Activated CD4-positive, alpha-beta memory T cell treated with anti-CD3 and anti-CD28 coated beads, Interleukin-2, amount 10 ng/mL, durations not matched to agents 7 days and 5 days (primary cell): Measurements from ENCODE around the gene MOV10L1. TPM values are rescaled to one million over a fixed set of nuclear protein-coding genes. Genes with fewer than 3 reads are reported as not detected.
"Not testable (repeated sequence)": the region's sequence is repeated elsewhere in the genome, so short reads cannot be mapped to it uniquely, and the experiment has no call there.

Experiments
- CTCF ChIA-PET: fragments of 350-600 bp; sonication (Branson Sonifier 250); formaldehyde crosslinking; loops from one replicate; lab custom pipeline; 2021; ENCODE audit warnings: antibody characterized with exemption, inconsistent platforms; lab: Charles Lee
- POLR2A ChIA-PET: fragments of 350-600 bp; sonication (Branson Sonifier 250); formaldehyde crosslinking; loops from one replicate; lab custom pipeline; 2021; ENCODE audit warnings: antibody characterized with exemption; lab: Charles Lee
- DNase-seq: peaks from one replicate; pipeline ENCODE4 v3.0.0-alpha.2; 2020
- H3K27ac Mint-ChIP-seq: one replicate; pipeline ENCODE4 v1.8.0; 2021; ENCODE audit warnings: mild to moderate bottlenecking, mixed read lengths
- H3K27me3 Mint-ChIP-seq: one replicate; pipeline ENCODE4 v1.8.0; 2021; ENCODE audit warnings: mixed read lengths
- H3K36me3 Mint-ChIP-seq: one replicate; pipeline ENCODE4 v1.8.0; 2021; ENCODE audit warnings: low read depth, mixed read lengths
- H3K4me1 Mint-ChIP-seq: one replicate; pipeline ENCODE4 v1.8.0; 2021; ENCODE audit warnings: mixed read lengths
- H3K4me3 Mint-ChIP-seq: one replicate; pipeline ENCODE4 v1.8.0; 2021; ENCODE audit warnings: mild to moderate bottlenecking, mixed read lengths
- H3K9me3 Mint-ChIP-seq: one replicate; pipeline ENCODE4 v1.8.0; 2021; ENCODE audit warnings: mixed read lengths
- total RNA-seq, 2 experiments: library from RNA; stranded (reverse); gene quantifications; one replicate each; pipeline ENCODE4 v1.2.3, GENCODE V29; 2021

The MOV10L1 gene
- total RNA-seq, 2 experiments from 2014 or later, result not detected

DNA sequence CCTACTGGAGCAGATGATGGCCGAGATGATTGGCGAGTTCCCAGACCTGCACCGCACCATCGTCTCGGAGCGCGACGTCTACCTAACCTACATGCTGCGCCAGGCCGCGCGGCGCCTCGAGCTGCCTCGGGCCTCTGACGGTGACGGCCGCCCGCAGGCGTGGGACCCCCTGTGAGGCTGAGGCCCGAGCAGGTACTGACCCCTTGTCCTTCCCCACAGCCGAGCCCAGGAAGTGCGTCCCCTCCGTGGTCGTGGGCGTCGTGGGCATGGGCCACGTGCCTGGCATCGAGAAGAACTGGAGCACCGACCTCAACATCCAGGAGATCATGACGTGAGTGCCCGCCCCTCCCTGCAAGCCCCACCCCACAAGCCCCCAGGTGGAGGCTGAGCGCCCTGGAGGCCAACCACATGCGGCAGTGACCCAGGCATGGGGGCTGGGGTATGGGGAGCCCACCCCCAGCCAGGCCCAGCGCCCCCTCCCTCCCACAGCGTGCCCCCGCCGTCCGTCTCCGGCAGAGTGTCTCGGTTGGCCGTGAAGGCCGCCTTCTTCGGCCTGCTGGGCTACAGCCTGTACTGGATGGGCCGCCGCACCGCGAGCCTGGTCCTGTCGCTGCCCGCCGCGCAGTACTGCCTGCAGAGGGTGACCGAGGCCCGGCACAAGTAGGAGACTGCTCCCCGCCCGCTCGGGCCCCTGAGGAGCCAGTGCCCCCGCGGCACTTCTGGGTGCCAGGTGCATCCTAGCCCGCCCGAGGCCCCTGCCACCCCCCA lies 108.2 kb downstream of the MOV10L1 start:
- peaks cover 19% of the 10 kb centered on the region for H3K36me3 Mint-ChIP-seq
- H3K27me3 Mint-ChIP-seq, result no peaks in the 10 kb centered on the region
- H3K9me3 Mint-ChIP-seq, result no peaks in the 10 kb centered on the region
- POLR2A ChIA-PET, result interaction anchor here (2.5 kb wide), 1 partner anchor 7 kb away, joined by 18 read pairs; no protein-coding TSS in a partner anchor
- peaks cover 20% of the 10 kb centered on the region for H3K4me1 Mint-ChIP-seq
- DNase-seq, result no peak
- no peak overlapping the region for H3K27ac Mint-ChIP-seq
- H3K4me3 Mint-ChIP-seq, result no peak overlapping the region
- CTCF ChIA-PET, result no interaction called here

DNA sequence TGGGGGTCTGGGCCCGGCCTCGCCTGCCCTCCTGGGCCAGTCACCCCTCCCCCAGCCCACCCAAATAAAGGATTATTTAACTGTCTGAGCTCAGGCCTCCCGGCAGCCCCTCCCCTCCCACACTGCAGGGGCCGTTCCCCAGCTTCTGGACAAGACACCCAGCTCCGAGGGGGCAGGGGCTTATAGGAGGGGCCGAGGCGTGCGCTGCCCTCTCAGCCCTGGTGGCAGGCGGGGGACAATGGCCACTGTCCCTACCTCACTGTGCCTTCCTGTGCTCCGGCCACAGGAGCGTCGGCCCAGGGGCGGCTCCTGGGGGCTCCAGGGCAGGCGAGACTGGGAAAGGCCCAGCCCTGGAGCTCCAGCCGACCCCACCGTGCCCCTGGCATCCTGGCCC lies 108.8 kb downstream of the MOV10L1 start:
- Mint-ChIP-seq H3K9me3 (no peaks in the 10 kb centered on the region), H3K27me3 (no peaks in the 10 kb centered on the region), H3K4me1 (peaks cover 24% of the 10 kb centered on the region), H3K4me3 (no peak overlapping the region), H3K27ac (no peak overlapping the region), H3K36me3 (peaks cover 24% of the 10 kb centered on the region)
- ChIA-PET POLR2A (interaction anchor here (2.5 kb wide), 1 partner anchor 8 kb away, joined by 18 read pairs; no protein-coding TSS in a partner anchor), CTCF (no interaction called here)
- no peak for DNase-seq

DNA sequence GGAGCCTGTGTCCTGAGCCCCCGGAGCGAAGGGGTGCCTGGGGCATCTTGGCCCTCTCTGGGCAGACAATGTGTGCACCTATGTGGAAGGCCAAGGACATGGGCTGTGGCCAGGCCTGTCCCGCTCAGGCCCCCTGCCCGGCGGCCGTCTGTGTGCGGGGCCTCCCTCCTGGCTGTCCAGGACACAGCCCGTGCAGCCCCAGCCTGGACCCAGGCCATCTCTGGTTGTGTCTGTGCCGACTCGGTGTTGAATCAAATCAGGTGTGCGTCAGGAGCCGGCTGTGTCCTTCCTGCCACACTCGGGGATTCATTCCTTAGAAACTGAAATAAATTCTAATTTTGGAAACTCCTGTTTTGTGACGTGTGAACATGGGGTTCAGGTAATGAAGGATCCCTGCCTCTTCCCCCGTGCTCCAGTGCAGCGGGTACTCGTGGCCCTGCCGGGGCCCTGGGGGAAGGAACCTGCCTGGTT lies 109.5 kb downstream of the MOV10L1 start:
- H3K4me1 Mint-ChIP-seq, result peaks cover 26% of the 10 kb centered on the region
- no peaks in the 10 kb centered on the region for H3K9me3 Mint-ChIP-seq
- peaks cover 27% of the 10 kb centered on the region for H3K36me3 Mint-ChIP-seq
- peak overlapping the region; percentile 40 for H3K27ac Mint-ChIP-seq
- no peaks in the 10 kb centered on the region for H3K27me3 Mint-ChIP-seq
- ChIA-PET POLR2A (interaction anchor here (2.5 kb wide), 1 partner anchor 9 kb away, joined by 18 read pairs; no protein-coding TSS in a partner anchor), CTCF (no interaction called here)
- no peak for DNase-seq
- H3K4me3 Mint-ChIP-seq, result peak overlapping the region; percentile 62

DNA sequence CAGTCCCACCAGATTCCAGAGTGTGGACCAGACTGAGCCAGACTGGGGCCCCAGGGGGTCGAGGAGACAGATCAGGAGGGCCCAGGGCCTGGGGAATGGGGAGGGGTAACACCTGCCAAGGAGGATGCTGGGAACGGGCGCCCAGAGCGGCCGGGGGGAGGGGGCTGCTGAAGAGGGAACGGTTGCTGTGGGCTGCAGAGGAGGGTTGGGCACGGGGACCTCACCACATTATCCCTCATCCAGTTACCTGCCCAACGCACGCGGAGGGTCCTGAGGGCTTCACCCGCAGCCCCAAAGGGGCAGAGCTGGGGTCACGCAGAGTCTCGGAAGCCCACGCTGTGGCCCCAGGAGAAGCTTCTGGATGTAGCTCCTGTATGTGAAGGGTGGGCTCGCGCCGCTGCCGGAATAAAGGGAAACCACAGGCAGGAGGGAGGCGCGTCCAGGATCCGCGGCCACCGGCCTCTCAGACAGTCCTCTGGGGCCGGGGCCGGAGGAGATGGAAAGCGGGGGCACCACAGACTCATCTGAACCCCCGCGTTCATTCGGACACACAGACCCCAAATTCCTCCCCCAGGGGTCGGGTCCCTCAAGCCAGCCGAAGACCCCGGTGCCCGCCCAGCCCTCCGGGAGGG lies 110.1 kb downstream of the MOV10L1 start:
- ChIA-PET CTCF (no interaction called here), POLR2A (interaction anchor here (2.5 kb wide), 1 partner anchor 9 kb away, joined by 18 read pairs; no protein-coding TSS in a partner anchor)
- Mint-ChIP-seq H3K27ac (peak overlapping the region; percentile 40), H3K4me1 (peaks cover 25% of the 10 kb centered on the region), H3K9me3 (no peaks in the 10 kb centered on the region), H3K27me3 (no peaks in the 10 kb centered on the region), H3K36me3 (peaks cover 25% of the 10 kb centered on the region), H3K4me3 (peak overlapping the region; percentile 62)
- DNase-seq, result peak; percentile 32

DNA sequence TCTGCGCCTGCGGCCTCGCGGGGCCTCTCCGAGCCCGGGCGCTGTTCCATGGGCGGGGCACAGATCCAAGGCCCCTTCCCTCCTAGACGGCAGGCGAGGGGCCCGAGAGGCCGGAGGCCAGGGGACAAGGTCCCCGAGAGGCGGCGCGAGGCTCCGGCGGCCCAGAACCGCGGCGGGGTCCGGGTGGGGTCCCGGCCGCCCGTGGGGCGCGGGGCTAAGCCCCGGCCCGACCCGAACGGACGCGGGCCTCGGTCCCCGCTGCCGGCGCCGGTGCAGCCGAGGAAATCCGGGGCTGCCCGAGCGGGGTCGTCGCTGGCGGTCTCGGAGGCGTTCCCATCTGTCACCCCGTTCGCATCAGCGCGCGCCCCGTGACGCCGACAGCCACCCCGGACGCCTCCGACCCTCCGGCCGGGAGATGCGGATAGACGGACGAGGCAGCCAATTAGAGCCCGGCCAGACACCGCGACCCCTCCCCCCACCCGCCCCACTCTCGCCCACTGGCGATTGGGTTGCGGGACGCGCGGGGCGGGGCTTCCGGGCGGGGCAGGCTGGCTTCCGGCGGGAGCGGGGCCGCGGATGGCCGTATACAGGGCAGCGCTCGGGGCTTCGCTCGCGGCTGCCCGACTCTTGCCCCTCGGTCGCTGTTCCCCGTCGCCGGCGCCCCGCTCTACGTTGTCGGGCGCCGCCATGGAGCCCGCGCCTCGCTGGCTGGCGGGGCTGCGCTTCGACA lies 110.8 kb downstream of the MOV10L1 start, which contains the start of gene SELENOO:
Gene SELENOO (plus strand): TSS at position 551 of the 730 bp plus-strand sequence. CDS start 26 bp downstream, at position 577.
- peak; percentile 93 for DNase-seq
- ChIA-PET POLR2A (interaction anchor here (1.9 to 2.5 kb wide), 2 partner anchors 9 to 10 kb away, joined by 18 to 26 read pairs; no protein-coding TSS in a partner anchor), CTCF (no interaction called here)
- H3K27me3 Mint-ChIP-seq, result no peaks in the 10 kb centered on the region
- peaks cover 26% of the 10 kb centered on the region for H3K4me1 Mint-ChIP-seq
- peak within 1 kb of the TSS; percentile 40 for H3K27ac Mint-ChIP-seq
- H3K36me3 Mint-ChIP-seq, result peaks cover 20% of the 10 kb centered on the region
- peak within 1 kb of the TSS; percentile 81 for H3K4me3 Mint-ChIP-seq
- H3K9me3 Mint-ChIP-seq, result no peaks in the 10 kb centered on the region

DNA sequence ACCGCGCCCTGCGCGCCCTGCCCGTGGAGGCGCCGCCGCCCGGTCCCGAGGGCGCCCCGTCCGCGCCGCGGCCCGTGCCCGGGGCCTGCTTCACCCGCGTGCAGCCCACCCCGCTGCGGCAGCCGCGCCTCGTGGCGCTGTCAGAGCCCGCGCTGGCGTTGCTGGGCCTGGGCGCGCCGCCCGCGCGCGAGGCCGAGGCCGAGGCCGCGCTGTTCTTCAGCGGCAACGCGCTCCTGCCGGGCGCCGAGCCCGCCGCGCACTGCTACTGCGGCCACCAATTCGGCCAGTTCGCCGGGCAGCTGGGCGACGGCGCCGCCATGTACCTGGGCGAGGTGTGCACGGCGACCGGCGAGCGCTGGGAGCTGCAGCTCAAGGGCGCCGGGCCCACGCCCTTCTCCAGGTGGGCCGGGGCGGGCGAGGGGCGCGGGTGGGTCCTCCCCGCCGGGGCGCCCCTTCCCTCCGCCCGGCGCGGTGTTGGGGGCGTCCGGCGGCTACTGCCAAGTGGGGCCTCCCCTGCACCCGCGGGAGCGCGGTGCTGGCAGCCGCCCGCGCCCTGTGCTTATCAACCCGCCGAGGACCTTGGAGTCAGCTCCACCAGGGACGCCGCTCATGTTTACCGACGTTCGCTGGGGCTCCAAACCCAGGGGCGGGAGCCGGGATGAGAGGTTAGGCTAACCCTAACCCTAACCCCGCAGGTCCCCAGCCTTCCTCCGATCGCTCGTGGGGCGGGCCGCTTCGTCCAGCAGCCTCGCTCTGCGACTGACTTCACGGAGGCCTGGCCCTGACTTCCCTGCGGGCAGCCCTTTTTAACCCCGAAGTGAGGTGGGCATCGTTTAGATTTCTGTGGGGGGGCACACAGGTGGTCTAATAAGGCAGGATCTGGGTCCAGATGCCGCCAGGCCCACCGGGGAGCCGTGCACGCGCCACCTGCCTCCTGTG lies 111.7 kb downstream of the MOV10L1 start:
- ChIA-PET CTCF (no interaction called here), POLR2A (interaction anchor here (1.0 to 1.9 kb wide), 2 partner anchors 10 to 43 kb away, joined by 4 to 26 read pairs; no protein-coding TSS in a partner anchor)
- no peak for DNase-seq
- H3K27ac Mint-ChIP-seq, result no peak overlapping the region
- H3K27me3 Mint-ChIP-seq, result no peaks in the 10 kb centered on the region
- peak overlapping the region; percentile 81 for H3K4me3 Mint-ChIP-seq
- no peaks in the 10 kb centered on the region for H3K9me3 Mint-ChIP-seq
- peaks cover 19% of the 10 kb centered on the region for H3K36me3 Mint-ChIP-seq
- H3K4me1 Mint-ChIP-seq, result peaks cover 27% of the 10 kb centered on the region

DNA sequence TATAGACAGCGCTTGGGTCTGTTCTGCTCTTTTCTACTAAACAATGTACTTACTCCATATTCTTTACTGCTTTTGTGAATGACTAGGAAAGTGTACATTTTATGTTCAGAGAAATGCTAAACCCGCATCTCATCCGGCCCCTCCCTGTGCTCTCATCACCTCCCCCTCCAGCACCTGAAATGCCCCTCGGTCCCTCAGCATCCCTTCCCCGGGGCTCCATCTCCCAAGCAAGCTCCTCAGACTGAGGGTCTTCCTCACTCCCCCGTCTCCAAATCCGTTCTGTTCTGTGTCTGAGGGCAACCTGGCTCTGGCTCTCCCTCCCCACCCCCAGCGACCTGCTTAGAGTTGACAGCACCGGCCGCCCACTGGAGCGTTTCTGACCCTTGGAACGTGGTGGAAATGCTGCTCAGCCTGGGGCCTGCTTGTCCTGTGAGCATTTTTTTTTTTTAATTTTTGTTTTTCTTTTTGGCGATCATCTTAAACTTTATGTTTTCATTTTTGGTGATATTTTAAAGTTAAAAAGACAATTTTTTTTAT lies 112.4 kb downstream of the MOV10L1 start:
- Mint-ChIP-seq H3K4me1 (peaks cover 27% of the 10 kb centered on the region), H3K9me3 (no peaks in the 10 kb centered on the region), H3K27me3 (no peaks in the 10 kb centered on the region), H3K4me3 (peak overlapping the region; percentile 81), H3K36me3 (peaks cover 19% of the 10 kb centered on the region), H3K27ac (no peak overlapping the region)
- DNase-seq, result no peak
- CTCF ChIA-PET, result no interaction called here
- POLR2A ChIA-PET, result interaction anchor here (1.0 to 1.9 kb wide), 3 partner anchors 11 to 42 kb away, joined by 4 to 26 read pairs (median 4); no protein-coding TSS in a partner anchor

DNA sequence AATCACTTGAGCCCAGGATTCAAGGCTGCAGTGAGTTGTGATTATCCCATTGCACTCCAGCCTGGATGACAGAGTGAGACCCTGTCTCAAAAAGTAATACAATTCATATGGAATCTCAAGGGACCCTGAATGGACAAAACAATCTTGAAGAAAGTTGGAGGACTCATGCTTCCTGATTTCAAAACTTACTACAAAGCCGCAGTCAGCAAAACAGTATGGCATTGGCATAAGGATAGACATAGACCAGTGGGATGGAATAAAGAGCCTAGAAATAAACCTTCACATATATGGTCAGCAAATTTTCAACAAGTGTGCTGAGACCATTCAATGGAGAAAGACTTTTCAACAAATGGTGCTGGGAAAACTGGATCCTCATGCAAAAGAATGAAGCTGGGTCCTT lies 113.5 kb downstream of the MOV10L1 start:
- Mint-ChIP-seq H3K4me1 (peaks cover 27% of the 10 kb centered on the region), H3K36me3 (peaks cover 20% of the 10 kb centered on the region), H3K9me3 (no peaks in the 10 kb centered on the region), H3K4me3 (no peak overlapping the region), H3K27me3 (no peaks in the 10 kb centered on the region), H3K27ac (no peak overlapping the region)
- CTCF ChIA-PET, result interaction anchor here (1.5 kb wide), 1 partner anchor 55 kb away, joined by 3 read pairs; no protein-coding TSS in a partner anchor
- POLR2A ChIA-PET, result interaction anchor here (1.1 to 1.6 kb wide), 3 partner anchors 10 to 39 kb away, joined by 3 to 6 read pairs (median 4); no protein-coding TSS in a partner anchor
- DNase-seq, result no peak

DNA sequence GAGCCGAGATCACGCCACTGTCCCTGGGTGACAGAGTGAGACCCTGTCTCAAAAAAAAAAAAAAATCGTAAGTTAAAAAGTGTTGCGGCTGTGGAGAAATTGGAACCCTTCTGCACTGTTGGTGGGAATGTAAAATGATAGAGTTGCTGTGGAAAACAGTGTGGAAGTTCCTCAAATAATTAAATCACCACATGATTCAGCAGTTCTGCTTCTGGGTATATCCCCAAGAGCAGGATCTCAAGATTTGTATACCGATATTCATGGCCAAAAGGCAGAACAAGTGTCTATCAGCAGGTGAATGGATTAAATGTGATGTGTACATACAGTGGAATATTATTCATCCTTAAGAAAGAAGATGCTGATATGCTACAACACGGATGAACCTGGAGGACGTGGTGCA lies 114.8 kb downstream of the MOV10L1 start:
- peaks cover 17% of the 10 kb centered on the region for H3K36me3 Mint-ChIP-seq
- CTCF ChIA-PET, result no interaction called here
- POLR2A ChIA-PET, result interaction anchor here (1.4 to 1.6 kb wide), 2 partner anchors 11 to 14 kb away, joined by 3 to 4 read pairs; no protein-coding TSS in a partner anchor
- no peaks in the 10 kb centered on the region for H3K9me3 Mint-ChIP-seq
- no peak for DNase-seq
- no peak overlapping the region for H3K27ac Mint-ChIP-seq
- H3K4me1 Mint-ChIP-seq, result peaks cover 24% of the 10 kb centered on the region
- H3K4me3 Mint-ChIP-seq, result no peak overlapping the region
- H3K27me3 Mint-ChIP-seq, result no peaks in the 10 kb centered on the region

DNA sequence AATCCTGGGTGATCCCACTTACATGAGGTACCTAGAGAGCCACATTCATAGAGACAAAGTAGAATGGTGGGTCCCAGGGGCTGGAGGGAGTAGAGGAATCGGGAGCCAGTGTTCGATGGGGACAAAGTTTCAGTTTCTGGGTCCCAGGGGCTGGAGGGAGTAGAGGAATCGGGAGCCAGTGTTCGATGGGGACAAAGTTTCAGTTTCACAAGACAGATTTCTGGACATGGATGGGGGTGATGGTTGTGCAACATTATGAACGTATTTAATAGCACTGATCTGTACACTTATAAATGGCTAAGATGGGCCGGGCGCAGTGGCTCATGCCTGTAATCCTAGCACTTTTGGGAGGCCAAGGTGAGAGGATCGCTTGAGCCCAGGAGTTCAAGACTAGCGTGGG lies 115.2 kb downstream of the MOV10L1 start:
- DNase-seq, H3K27ac Mint-ChIP-seq, CTCF ChIA-PET, H3K4me3 Mint-ChIP-seq, H3K9me3 Mint-ChIP-seq, H3K27me3 Mint-ChIP-seq: not testable (repeated sequence)
- POLR2A ChIA-PET, result interaction anchor here (1.4 kb wide), 1 partner anchor 15 kb away, joined by 4 read pairs; no protein-coding TSS in a partner anchor
- Mint-ChIP-seq H3K36me3 (peaks cover 20% of the 10 kb centered on the region), H3K4me1 (peaks cover 26% of the 10 kb centered on the region)
